ENCODE results near the gene MICOS13.
"Not testable (repeated sequence)": the region's sequence is repeated elsewhere in the genome, so short reads cannot be mapped to it uniquely, and the experiment has no call there.

The MICOS13 gene

GRCh38 chr19:5680437-5681368 lies at the start of gene MICOS13, which contains the start of gene HSD11B1L:
Gene MICOS13 (minus strand): TSS chr19:5680516. CDS start chr19:5680486, 30 bp downstream.
Gene HSD11B1L (plus strand): TSS chr19:5681027. CDS start chr19:5684833, 3,806 bp downstream.
- peak; percentile 98 for DNase-seq (ENCODE audit: low read depth)

- no peak for DNase-seq (ENCODE audit: low read depth)
Measured at GRCh38 chr19:5727453-5728050, 47.2 kb upstream of the MICOS13 start.

GRCh38 chr19:5719961-5720790 lies 39.9 kb upstream of the MICOS13 start, which contains the start of the genes CATSPERD and LONP1:
Gene CATSPERD (plus strand): TSS chr19:5720637. CDS start chr19:5720738, 101 bp downstream.
Gene LONP1 (minus strand): TSS chr19:5720146. CDS start chr19:5720132, 14 bp downstream.
- peak; percentile 98 for DNase-seq (ENCODE audit: low read depth)

GRCh38 chr19:5719274-5719960 lies 39.1 kb upstream of the MICOS13 start:
- no peak for DNase-seq (ENCODE audit: low read depth)

- peak; percentile 90 for DNase-seq (ENCODE audit: low read depth)
Measured at GRCh38 chr19:5718579-5719273, 38.4 kb upstream of the MICOS13 start.

- no peak for DNase-seq (ENCODE audit: low read depth)
Measured at GRCh38 chr19:5718037-5718578, 37.8 kb upstream of the MICOS13 start.

- DNase-seq (ENCODE audit: low read depth) = no peak
Measured at GRCh38 chr19:5717215-5717935, 37.1 kb upstream of the MICOS13 start.

- DNase-seq (ENCODE audit: low read depth) = no peak
Measured at GRCh38 chr19:5714816-5715215, 34.5 kb upstream of the MICOS13 start.

GRCh38 chr19:5713228-5713627 lies 32.9 kb upstream of the MICOS13 start:
- DNase-seq (ENCODE audit: low read depth) = no peak

GRCh38 chr19:5711713-5712161 lies 31.4 kb upstream of the MICOS13 start:
- no peak for DNase-seq (ENCODE audit: low read depth)

GRCh38 chr19:5711025-5711424 lies 30.7 kb upstream of the MICOS13 start:
- DNase-seq (ENCODE audit: low read depth) = no peak

GRCh38 chr19:5707576-5708575 lies 27.6 kb upstream of the MICOS13 start:
- no peak for DNase-seq (ENCODE audit: low read depth)

GRCh38 chr19:5706876-5707573 lies 26.7 kb upstream of the MICOS13 start:
- DNase-seq (ENCODE audit: low read depth) = no peak

- DNase-seq (ENCODE audit: low read depth) = no peak
Measured at GRCh38 chr19:5705552-5705951, 25.2 kb upstream of the MICOS13 start.

GRCh38 chr19:5703819-5704818 lies 23.8 kb upstream of the MICOS13 start:
- DNase-seq (ENCODE audit: low read depth) = no peak

- DNase-seq (ENCODE audit: low read depth) = not testable (repeated sequence)
Measured at GRCh38 chr19:5702053-5702410, 21.7 kb upstream of the MICOS13 start.
